PFSK-1 (cell line): ENCODE results near the gene BAIAP3.

Source experiments
- FOXP2 ChIP-seq: optimal IDR thresholded peaks from 2 replicates; pipeline ENCODE3; 2011; ENCODE audit warnings: borderline replicate concordance, control low read depth, inconsistent platforms; ENCODE audit not compliant: insufficient read depth; ENCODE audit errors: extremely low read length, extremely low read depth
- POLR2AphosphoS5 ChIP-seq: IDR thresholded peaks from 2 replicates; pipeline ENCODE4 v1.6.1; 2012; ENCODE audit warnings: low read depth, mild to moderate bottlenecking, control low read depth, low read length, moderate library complexity
- REST ChIP-seq, 2 experiments: IDR thresholded peaks; 2 replicates each; pipeline versions ENCODE4 v1.6.1 to v1.8.0; 2011 to 2012; ENCODE audit warnings: low read depth in 2 of 2, low read length in 2 of 2, control low read depth in 1 of 2, inconsistent platforms in 1 of 2, mild to moderate bottlenecking in 1 of 2, moderate library complexity in 1 of 2; ENCODE audit not compliant: insufficient read depth in 1 of 2
- SIN3A ChIP-seq: IDR thresholded peaks from 2 replicates; pipeline ENCODE4 v1.6.1; 2012; ENCODE audit warnings: mild to moderate bottlenecking, low read length, moderate library complexity, borderline replicate concordance; ENCODE audit not compliant: insufficient read depth
- TAF1 ChIP-seq: IDR thresholded peaks from 2 replicates; pipeline ENCODE4 v1.6.1; 2012; ENCODE audit warnings: low read length, control low read depth, borderline replicate concordance; ENCODE audit not compliant: insufficient read depth

The BAIAP3 gene

DNA sequence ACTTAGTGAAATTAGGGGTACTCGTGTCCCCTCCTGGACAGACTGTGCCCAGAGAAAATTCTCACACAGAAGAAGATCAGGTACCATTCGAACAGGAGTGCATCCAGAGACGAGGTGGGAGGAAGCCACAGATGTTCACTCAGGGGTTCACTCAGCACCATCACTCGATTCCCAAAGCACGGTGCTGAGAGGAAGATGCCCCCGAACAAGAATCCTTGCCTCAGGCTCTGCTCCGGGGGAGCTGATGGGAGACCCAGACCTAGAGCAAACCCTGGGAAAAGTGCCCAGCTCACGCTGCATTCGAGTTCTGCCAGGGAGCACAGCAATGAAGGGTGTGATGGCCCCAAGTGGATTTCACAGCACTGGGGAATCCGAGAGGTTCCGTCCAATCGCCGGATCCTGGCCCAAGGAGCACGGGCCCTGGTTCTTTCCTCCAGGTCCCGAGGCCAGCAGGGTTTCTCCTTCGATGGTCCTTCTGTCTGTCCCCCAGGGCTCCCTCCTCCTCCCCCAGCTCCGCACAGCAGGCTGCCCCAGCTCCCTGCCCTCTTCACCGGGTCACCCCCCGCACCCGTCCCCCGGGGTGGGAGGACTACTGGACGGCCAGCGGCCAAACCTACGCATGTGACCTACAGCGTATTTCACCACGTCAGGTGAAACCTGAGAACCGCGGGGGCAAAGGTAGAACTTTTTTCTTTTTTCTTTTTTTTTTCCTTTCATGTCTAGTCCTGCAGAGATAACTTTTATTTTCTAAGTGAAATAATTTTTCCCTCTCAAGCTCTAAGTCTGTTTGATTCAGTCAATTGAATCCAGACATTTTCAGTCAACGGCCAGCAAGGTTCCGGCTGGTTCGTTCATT, 34.2 kb upstream of the BAIAP3 start:
- TF ChIP-seq TAF1, result no peak
- no peak for TF ChIP-seq SIN3A
- no peak for TF ChIP-seq REST (IDR thresholded peaks at IDR 0.05; ENCODE audit: insufficient read depth in 1 of 2, low read depth in 2 of 2, low read length in 2 of 2)
- TF ChIP-seq POLR2AphosphoS5, result no peak
- TF ChIP-seq FOXP2, result no peak

DNA sequence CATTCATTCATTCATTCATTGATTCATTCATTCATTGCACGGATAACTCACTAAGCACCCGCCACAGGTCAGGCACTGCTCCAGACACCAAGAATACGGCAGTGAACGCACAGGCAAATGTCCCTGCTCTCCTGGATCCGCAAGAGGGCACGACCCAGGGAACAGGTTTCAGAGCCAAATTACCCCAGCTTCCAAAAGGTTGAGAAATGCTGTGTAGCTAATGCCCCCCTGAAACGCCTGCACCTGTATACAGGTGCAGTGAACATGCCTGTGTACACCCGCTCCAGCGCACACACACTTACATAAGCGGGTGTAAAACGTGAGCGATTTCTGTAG, 33.6 kb upstream of the BAIAP3 start:
- TF ChIP-seq TAF1 (no peak), REST (IDR thresholded peaks at IDR 0.05; ENCODE audit: insufficient read depth in 1 of 2, low read depth in 2 of 2, low read length in 2 of 2) (no peak), SIN3A (no peak)

GRCh38 chr16:1300664-1301476, 32.6 kb upstream of the BAIAP3 start:
- TF ChIP-seq FOXP2 (peak; percentile 51), TAF1 (no peak), REST (IDR thresholded peaks at IDR 0.05; ENCODE audit: insufficient read depth in 1 of 2, low read depth in 2 of 2, low read length in 2 of 2) (no peak), POLR2AphosphoS5 (no peak), SIN3A (no peak)

GRCh38 chr16:1301562-1301961, 31.9 kb upstream of the BAIAP3 start:
- TF ChIP-seq REST (IDR thresholded peaks at IDR 0.05; ENCODE audit: insufficient read depth in 1 of 2, low read depth in 2 of 2, low read length in 2 of 2) (no peak), SIN3A (no peak), POLR2AphosphoS5 (no peak), TAF1 (no peak), FOXP2 (no peak)
